ENCODE results near the gene CCDC148. TPM values are rescaled to one million over a fixed set of nuclear protein-coding genes. Genes with fewer than 3 reads are reported as not detected.

CCDC148 gene
- total RNA-seq, 1 donor from 2014 or later = 3.1 TPM

- Mint-ChIP-seq H3K4me1 (ENCODE audit: unreplicated experiment) (no peaks in the 10 kb centered on the region), H3K27ac (no peak overlapping the region), H3K4me3 (no peak overlapping the region), H3K27me3 (no peaks in the 10 kb centered on the region), H3K9me3 (peaks cover 15% of the 10 kb centered on the region), H3K36me3 (peaks cover 3% of the 10 kb centered on the region)
- TF ChIP-seq, protein P1, sequence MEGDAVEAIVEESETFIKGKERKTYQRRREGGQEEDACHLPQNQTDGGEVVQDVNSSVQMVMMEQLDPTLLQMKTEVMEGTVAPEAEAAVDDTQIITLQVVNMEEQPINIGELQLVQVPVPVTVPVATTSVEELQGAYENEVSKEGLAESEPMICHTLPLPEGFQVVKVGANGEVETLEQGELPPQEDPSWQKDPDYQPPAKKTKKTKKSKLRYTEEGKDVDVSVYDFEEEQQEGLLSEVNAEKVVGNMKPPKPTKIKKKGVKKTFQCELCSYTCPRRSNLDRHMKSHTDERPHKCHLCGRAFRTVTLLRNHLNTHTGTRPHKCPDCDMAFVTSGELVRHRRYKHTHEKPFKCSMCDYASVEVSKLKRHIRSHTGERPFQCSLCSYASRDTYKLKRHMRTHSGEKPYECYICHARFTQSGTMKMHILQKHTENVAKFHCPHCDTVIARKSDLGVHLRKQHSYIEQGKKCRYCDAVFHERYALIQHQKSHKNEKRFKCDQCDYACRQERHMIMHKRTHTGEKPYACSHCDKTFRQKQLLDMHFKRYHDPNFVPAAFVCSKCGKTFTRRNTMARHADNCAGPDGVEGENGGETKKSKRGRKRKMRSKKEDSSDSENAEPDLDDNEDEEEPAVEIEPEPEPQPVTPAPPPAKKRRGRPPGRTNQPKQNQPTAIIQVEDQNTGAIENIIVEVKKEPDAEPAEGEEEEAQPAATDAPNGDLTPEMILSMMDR (conservative IDR thresholded peaks at IDR 0.05) = no peak
- DNase-seq (ENCODE audit: extremely low spot score, unreplicated experiment) = no peak
Observed at GRCh38 chr2:158411748-158412147, 44.8 kb downstream of the CCDC148 start.

- Mint-ChIP-seq H3K36me3 (no peaks in the 10 kb centered on the region), H3K4me1 (ENCODE audit: unreplicated experiment) (no peaks in the 10 kb centered on the region), H3K4me3 (no peak overlapping the region), H3K27ac (no peak overlapping the region), H3K27me3 (no peaks in the 10 kb centered on the region), H3K9me3 (peaks cover 9% of the 10 kb centered on the region)
- no peak for DNase-seq (ENCODE audit: extremely low spot score, unreplicated experiment)
- TF ChIP-seq, protein P1 (conservative IDR thresholded peaks at IDR 0.05) = no peak
Observed at GRCh38 chr2:158410132-158410531, 46.4 kb downstream of the CCDC148 start.

DNA sequence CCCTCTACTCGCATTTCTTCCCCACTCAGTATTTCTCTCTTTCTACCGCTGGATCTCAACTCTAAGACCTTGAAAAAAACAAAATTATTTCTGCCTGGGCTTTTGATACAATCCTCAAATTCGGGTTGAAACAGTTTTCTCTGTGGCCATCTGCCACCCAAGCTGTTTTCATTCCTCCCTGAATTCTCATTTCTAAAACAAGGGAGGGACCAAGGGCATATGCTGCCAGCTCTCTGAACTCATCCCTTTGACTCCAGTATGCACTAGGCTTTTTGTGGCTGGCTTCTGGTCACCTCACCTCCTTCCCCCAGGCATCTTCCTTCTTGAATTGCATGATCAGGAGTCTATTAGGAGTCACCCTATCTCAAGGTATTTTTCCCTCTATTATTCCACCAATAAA is 49.5 kb downstream of the CCDC148 start:
- no peak overlapping the region for H3K27ac Mint-ChIP-seq
- H3K36me3 Mint-ChIP-seq = no peaks in the 10 kb centered on the region
- no peaks in the 10 kb centered on the region for H3K27me3 Mint-ChIP-seq
- H3K4me3 Mint-ChIP-seq = no peak overlapping the region
- H3K4me1 Mint-ChIP-seq (ENCODE audit: unreplicated experiment) = no peaks in the 10 kb centered on the region
- TF ChIP-seq, protein P1 (conservative IDR thresholded peaks at IDR 0.05) = no peak
- no peak for DNase-seq (ENCODE audit: extremely low spot score, unreplicated experiment)
- peaks cover 9% of the 10 kb centered on the region for H3K9me3 Mint-ChIP-seq

DNA sequence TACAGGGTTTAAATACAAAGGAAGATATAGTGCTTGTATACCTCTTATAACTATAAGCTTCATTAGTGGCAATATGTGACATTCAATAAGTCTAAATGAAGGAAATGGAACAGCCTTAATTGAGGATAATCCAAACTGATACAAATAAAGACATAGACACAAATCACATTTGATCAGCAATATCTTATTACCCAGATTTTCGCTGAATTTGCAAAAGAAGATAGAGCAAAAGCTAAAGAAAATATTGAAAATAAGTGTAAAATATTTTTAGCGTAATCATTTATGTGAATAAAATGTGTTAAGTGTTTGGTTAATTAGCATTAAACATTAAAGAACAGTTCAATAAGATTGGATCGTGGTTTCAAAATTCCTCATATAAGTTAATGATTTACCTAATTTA is 51.2 kb downstream of the CCDC148 start:
- TF ChIP-seq, protein P1 (conservative IDR thresholded peaks at IDR 0.05) = no peak
- H3K4me1 Mint-ChIP-seq (ENCODE audit: unreplicated experiment) = no peaks in the 10 kb centered on the region

GRCh38 chr2:158403237-158403636 is 53.3 kb downstream of the CCDC148 start:
- TF ChIP-seq, protein P1 (conservative IDR thresholded peaks at IDR 0.05) = no peak
- Mint-ChIP-seq H3K27ac (no peak overlapping the region), H3K4me1 (ENCODE audit: unreplicated experiment) (no peaks in the 10 kb centered on the region), H3K27me3 (no peaks in the 10 kb centered on the region), H3K36me3 (no peaks in the 10 kb centered on the region), H3K4me3 (no peak overlapping the region), H3K9me3 (no peaks in the 10 kb centered on the region)
- DNase-seq (ENCODE audit: extremely low spot score, unreplicated experiment) = no peak

More for the DNA sequence above, 51.2 kb downstream of the CCDC148 start:
- Mint-ChIP-seq H3K4me3 (no peak overlapping the region), H3K36me3 (no peaks in the 10 kb centered on the region), H3K27ac (no peak overlapping the region), H3K27me3 (no peaks in the 10 kb centered on the region), H3K9me3 (no peaks in the 10 kb centered on the region)
- DNase-seq (ENCODE audit: extremely low spot score, unreplicated experiment) = no peak

DNA sequence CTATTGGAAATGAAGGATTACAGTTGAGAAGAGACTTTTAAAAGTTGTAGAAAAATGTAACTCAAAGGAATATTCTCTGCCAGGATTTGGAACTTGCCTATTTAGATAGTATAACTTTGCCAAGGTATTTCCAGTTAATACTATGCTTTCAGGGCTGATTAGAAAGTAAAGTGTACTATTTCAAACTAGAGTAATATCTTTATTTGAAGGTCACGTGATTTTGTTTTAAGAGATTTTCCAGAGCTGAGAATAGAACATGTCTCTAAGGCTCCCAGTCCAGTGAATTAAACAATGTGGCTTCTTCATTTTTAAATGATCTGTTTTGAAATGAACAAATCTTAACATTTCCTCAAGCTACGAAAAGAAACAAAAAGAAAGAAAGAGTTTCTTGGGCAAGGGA is 53.9 kb downstream of the CCDC148 start:
- H3K4me3 Mint-ChIP-seq = no peak overlapping the region
- H3K36me3 Mint-ChIP-seq = no peaks in the 10 kb centered on the region
- no peak overlapping the region for H3K27ac Mint-ChIP-seq
- no peaks in the 10 kb centered on the region for H3K27me3 Mint-ChIP-seq
- no peak for DNase-seq (ENCODE audit: extremely low spot score, unreplicated experiment)
- H3K4me1 Mint-ChIP-seq (ENCODE audit: unreplicated experiment) = no peaks in the 10 kb centered on the region
- TF ChIP-seq, protein P1 (conservative IDR thresholded peaks at IDR 0.05) = no peak
- no peaks in the 10 kb centered on the region for H3K9me3 Mint-ChIP-seq

Measured in type B pancreatic cell (in vitro differentiated cells).